HG03460 (cell line): ENCODE results near the gene TCF15.

ENCODE experiments used
- ATAC-seq: cut with Tn5 transposase; IDR thresholded peaks from one replicate; pipeline ENCODE4 v1.9.1; 2021; ENCODE audit not compliant: unreplicated experiment

The TCF15 gene

DNA sequence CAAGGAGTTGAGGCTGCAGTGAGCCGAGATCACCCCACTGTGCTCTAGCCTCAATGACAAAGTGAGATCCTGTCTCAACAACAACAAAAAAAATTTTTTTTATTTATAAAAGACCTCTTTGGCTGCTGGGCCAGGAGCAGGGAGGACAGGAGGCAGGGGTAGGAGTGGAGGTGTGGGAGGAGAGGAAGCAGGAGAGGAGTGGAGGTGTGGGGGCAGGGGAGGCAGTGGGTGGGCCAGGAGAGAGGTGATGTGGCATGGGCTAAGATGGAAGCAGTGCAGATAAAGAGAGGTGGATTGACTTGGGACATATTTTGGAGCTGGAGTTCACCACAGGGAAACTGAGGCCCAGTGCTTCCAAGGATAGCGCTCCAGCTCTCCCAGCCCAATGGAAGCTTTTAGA lies 53.1 kb downstream of the TCF15 start:
- ATAC-seq: no peak

DNA sequence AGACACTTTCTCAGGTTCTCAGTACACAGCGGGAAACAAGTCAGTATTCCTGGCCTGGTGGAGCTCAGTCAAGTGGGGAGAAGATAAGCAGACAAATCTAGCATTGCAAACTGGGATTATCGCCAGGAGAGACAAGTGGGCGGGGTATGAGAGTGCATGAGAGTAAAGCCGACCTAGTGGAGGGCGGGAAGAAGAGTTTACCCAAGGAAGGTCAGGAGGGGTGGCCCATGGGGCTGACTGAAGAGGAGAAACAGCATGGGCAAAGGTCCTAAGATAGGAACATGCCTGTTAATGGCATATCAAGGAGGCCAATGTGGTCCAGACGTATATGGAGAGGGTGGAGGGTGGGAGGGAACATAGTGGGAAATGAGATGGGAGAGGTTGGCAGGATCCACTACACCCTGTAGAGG lies 54.1 kb downstream of the TCF15 start:
- ATAC-seq: no peak
